Calu3 (cell line): ENCODE data around the gene CFAP92. TPM values are rescaled to one million over a fixed set of nuclear protein-coding genes. Genes with fewer than 3 reads are reported as not detected.

Experiments used
- BruUV-seq: library from RNA; stranded (reverse); fragments of 400-500 nt; replicated peaks from 2 replicates; lab custom pipeline; 2021; lab: Mats Ljungman, UMichigan
- CTCF ChIA-PET: fragments of 300-600 bp; sonication (Branson Sonifier 250); formaldehyde crosslinking; loops from one replicate; lab custom pipeline; 2022; ENCODE audit warnings: antibody characterized with exemption; lab: Charles Lee
- DNase-seq: peaks from one replicate; pipeline ENCODE4 v3.0.0; 2022
- H3K27ac Mint-ChIP-seq: one replicate; pipeline ENCODE4 v1.8.0; 2022; ENCODE audit warnings: mixed read lengths; ENCODE audit not compliant: unreplicated experiment
- H3K27me3 Mint-ChIP-seq: one replicate; pipeline ENCODE4 v1.8.0; 2022; ENCODE audit warnings: mixed read lengths; ENCODE audit not compliant: unreplicated experiment
- H3K36me3 Mint-ChIP-seq: one replicate; pipeline ENCODE4 v1.8.0; 2022; ENCODE audit warnings: mild to moderate bottlenecking, moderate library complexity, mixed read lengths; ENCODE audit not compliant: insufficient read depth, unreplicated experiment
- H3K4me1 Mint-ChIP-seq: one replicate; pipeline ENCODE4 v1.8.0; 2022; ENCODE audit warnings: mild to moderate bottlenecking, low read depth, mixed read lengths; ENCODE audit not compliant: unreplicated experiment
- H3K4me3 Mint-ChIP-seq: one replicate; pipeline ENCODE4 v1.8.0; 2022; ENCODE audit warnings: mild to moderate bottlenecking, low read depth, moderate library complexity, mixed read lengths; ENCODE audit not compliant: unreplicated experiment
- H3K9me3 Mint-ChIP-seq: one replicate; pipeline ENCODE4 v1.8.0; 2022; ENCODE audit warnings: low read depth, mixed read lengths; ENCODE audit not compliant: unreplicated experiment
- intact Hi-C: fragments of 100-400 bp; cut with micrococcal nuclease; formaldehyde crosslinking; loops from one replicate; pipeline ENCODE4 v1.10.0; 2022; ENCODE audit not compliant: unreplicated experiment
- total RNA-seq: library from RNA; stranded (reverse); gene quantifications from 2 replicates; pipeline ENCODE4 v1.2.3, GENCODE V29; 2022
- TF ChIP-seq, protein P1 (sequence below): fragments of 200-600 bp; IDR thresholded peaks from one replicate; pipeline ENCODE4 v1.8.0; 2022; ENCODE audit warnings: antibody characterized with exemption; ENCODE audit not compliant: unreplicated experiment

The CFAP92 gene
- total RNA-seq, 1 experiment from 2014 or later: 0.92 TPM

DNA sequence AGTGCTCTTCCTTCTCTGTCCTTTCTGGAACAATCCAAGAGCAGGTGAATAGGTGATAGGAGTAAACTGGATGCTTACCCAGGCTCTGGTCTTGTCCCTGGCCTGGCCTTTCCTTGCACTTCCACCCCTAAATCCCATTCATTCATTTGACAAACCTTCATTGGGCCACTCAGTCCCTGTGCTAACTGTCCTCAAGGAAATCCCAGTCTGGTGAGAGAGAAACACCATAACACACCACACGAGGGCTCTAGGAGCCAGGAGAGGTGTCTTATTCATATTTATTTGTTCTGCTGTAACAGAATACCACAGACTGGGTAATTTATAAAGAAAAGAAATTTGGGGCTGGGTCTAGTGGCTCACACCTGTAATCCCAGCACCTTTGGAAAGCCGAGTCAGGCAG lies 30.0 kb upstream of the CFAP92 start:
- Mint-ChIP-seq H3K4me1 (peaks cover 8% of the 10 kb centered on the region), H3K27ac (no peak overlapping the region), H3K36me3 (peaks cover 4% of the 10 kb centered on the region), H3K27me3 (peaks cover 81% of the 10 kb centered on the region), H3K9me3 (no peaks in the 10 kb centered on the region), H3K4me3 (no peak overlapping the region)
- BruUV-seq: no TSS peak
- CTCF ChIA-PET: interaction anchor here (0.7 to 3.8 kb wide), 3 partner anchors 7 to 61 kb away, joined by 3 to 30 read pairs (median 3); no protein-coding TSS in a partner anchor
- intact Hi-C loops: loop anchor here (5.0 to 10.0 kb wide), 2 partner anchors 71 to 223 kb away; partner anchors contain the start of gene COPG1
- TF ChIP-seq, protein P1, sequence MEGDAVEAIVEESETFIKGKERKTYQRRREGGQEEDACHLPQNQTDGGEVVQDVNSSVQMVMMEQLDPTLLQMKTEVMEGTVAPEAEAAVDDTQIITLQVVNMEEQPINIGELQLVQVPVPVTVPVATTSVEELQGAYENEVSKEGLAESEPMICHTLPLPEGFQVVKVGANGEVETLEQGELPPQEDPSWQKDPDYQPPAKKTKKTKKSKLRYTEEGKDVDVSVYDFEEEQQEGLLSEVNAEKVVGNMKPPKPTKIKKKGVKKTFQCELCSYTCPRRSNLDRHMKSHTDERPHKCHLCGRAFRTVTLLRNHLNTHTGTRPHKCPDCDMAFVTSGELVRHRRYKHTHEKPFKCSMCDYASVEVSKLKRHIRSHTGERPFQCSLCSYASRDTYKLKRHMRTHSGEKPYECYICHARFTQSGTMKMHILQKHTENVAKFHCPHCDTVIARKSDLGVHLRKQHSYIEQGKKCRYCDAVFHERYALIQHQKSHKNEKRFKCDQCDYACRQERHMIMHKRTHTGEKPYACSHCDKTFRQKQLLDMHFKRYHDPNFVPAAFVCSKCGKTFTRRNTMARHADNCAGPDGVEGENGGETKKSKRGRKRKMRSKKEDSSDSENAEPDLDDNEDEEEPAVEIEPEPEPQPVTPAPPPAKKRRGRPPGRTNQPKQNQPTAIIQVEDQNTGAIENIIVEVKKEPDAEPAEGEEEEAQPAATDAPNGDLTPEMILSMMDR: peak; percentile 34
- DNase-seq: peak; percentile 60

DNA sequence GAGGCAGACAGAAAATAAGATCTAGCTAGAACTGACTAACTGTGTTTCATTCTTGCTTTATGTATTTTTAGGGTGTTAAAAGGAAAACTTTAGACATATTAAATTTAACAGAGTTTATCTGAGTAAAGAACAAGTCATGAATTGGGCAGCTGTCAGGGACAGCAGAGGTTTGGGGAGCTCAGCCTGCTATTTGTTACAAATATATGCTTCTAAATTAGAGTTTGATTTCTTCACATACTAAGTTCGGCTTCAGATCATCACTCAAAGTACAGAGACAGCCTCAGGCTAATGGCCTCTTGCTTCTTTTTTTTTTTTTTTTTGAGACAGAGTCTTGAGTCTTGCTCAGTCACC lies 29.1 kb upstream of the CFAP92 start:
- peaks cover 8% of the 10 kb centered on the region for H3K4me1 Mint-ChIP-seq
- DNase-seq: no peak
- TF ChIP-seq, protein P1: no peak
- CTCF ChIA-PET: interaction anchor here (0.7 to 2.0 kb wide), 3 partner anchors 40 to 475 kb away, joined by 3 to 6 read pairs (median 6); no protein-coding TSS in a partner anchor
- H3K27ac Mint-ChIP-seq: no peak overlapping the region
- BruUV-seq: no TSS peak
- H3K9me3 Mint-ChIP-seq: no peaks in the 10 kb centered on the region
- peaks cover 4% of the 10 kb centered on the region for H3K36me3 Mint-ChIP-seq
- H3K27me3 Mint-ChIP-seq: peaks cover 91% of the 10 kb centered on the region
- intact Hi-C loops: loop anchor here (5.0 to 10.0 kb wide), 2 partner anchors 72 to 224 kb away; partner anchors contain the start of gene COPG1
- no peak overlapping the region for H3K4me3 Mint-ChIP-seq

DNA sequence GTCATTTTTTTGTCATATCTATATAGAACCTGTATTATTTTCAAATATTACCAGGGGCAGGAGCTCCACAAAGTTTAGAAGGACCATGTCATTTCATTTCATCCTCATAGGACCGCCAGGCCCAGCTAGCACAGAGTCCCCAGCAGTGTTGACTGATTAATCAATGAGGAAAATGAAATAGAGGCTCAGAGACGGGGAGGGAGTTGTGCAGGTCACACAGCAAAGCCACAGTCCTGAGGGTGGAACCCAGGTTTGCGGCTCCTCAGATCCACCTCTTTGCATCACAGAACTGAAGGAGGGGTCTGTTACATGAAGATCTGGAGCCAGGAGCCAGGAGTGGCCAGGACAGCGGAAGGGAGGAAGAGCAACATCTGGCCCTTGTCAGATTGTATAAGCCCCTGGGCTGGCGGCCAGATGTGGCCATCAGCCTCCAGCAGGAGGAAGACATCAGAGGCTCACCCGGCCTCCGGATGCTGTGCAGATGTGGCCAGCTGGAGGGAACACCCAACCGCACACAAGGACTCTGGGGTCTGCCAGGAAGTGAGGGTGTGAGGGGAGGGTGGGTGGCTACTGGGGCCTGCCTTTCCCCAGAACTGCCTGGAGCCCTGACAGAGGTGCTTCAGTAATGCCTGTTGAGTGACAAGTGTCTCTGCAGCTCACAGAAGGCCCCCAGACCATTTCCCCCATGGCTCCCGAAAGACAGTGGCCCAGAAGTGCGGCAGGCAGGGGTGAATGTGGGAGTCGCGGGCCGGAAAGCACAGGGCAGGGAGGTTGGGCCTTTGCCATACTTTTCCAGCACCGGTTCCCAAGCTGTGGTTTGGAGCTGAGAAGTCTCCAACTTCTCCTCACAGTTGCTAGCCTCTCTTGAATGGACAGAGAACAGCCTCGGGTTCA lies 28.5 kb upstream of the CFAP92 start:
- TF ChIP-seq, protein P1: no peak
- Mint-ChIP-seq H3K9me3 (no peaks in the 10 kb centered on the region), H3K4me1 (peaks cover 8% of the 10 kb centered on the region), H3K36me3 (peaks cover 4% of the 10 kb centered on the region), H3K4me3 (no peak overlapping the region), H3K27me3 (peaks cover 91% of the 10 kb centered on the region), H3K27ac (no peak overlapping the region)
- CTCF ChIA-PET: interaction anchor here (0.5 to 2.0 kb wide), 4 partner anchors 41 to 476 kb away, joined by 3 to 6 read pairs (median 4); no protein-coding TSS in a partner anchor
- intact Hi-C loops: loop anchor here (5.0 to 10.0 kb wide), 2 partner anchors 72 to 225 kb away; partner anchors contain the start of gene COPG1
- no peak for DNase-seq
- BruUV-seq: no TSS peak

DNA sequence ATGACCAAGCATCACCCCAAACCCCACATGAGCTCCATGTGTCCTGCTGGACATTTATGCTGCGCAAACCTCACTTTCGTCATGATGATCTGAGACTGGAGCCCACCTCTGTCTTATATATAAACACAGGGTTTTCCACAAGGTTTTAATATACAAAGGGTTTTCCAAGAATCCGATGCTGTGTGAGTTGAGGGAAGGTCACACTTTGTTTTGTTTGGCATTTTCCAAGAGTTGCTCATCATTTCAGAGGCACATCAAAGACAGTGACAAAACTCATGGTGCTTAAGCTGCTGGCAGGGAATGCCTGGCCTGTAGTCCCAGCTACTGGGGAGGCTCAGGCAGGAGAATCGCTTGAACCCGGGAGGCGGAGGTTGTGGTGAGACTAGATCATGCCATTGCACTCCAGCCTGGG lies 27.3 kb upstream of the CFAP92 start:
- TF ChIP-seq, protein P1: no peak
- CTCF ChIA-PET: interaction anchor here (2.0 kb wide), 1 partner anchor 51 kb away, joined by 6 read pairs; no protein-coding TSS in a partner anchor

More for the DNA sequence above, 27.3 kb upstream of the CFAP92 start:
- Mint-ChIP-seq H3K27me3 (peaks cover 82% of the 10 kb centered on the region), H3K27ac (no peak overlapping the region), H3K4me3 (no peak overlapping the region), H3K4me1 (peaks cover 2% of the 10 kb centered on the region), H3K9me3 (no peaks in the 10 kb centered on the region), H3K36me3 (no peaks in the 10 kb centered on the region)
- BruUV-seq: no TSS peak
- intact Hi-C loops: loop anchor here (5.0 to 10.0 kb wide), 2 partner anchors 74 to 226 kb away; partner anchors contain the start of gene COPG1
- DNase-seq: no peak
